Esophagus muscularis mucosa (tissue), 4 donors: ENCODE data around the gene TNRC6A.
"Not testable (repeated sequence)": the region's sequence is repeated elsewhere in the genome, so short reads cannot be mapped to it uniquely, and the experiment has no call there.

Experiments used
- EP300 ChIP-seq: sonication (generic); formaldehyde crosslinking; IDR thresholded peaks from one replicate; pipeline ENCODE4 v1.6.1; 2017; ENCODE audit warnings: antibody characterized with exemption
- POLR2A ChIP-seq: fragments of 450-650 bp; IDR thresholded peaks from one replicate; pipeline ENCODE4 v1.6.1; 2017; ENCODE audit warnings: antibody characterized with exemption, moderate library complexity, mild to moderate bottlenecking, low read depth
- TF ChIP-seq, protein P1 (sequence below), 3 experiments: fragments of 200-600 bp in 2 of 3; fragments of 450-650 bp in 1 of 3; sonication (generic) in 2 of 3; IDR thresholded peaks; one replicate each; pipeline ENCODE4 v1.5.1; 2017 to 2019; ENCODE audit warnings: antibody characterized with exemption in 3 of 3, mild to moderate bottlenecking in 2 of 3, moderate library complexity in 1 of 3

DNA sequence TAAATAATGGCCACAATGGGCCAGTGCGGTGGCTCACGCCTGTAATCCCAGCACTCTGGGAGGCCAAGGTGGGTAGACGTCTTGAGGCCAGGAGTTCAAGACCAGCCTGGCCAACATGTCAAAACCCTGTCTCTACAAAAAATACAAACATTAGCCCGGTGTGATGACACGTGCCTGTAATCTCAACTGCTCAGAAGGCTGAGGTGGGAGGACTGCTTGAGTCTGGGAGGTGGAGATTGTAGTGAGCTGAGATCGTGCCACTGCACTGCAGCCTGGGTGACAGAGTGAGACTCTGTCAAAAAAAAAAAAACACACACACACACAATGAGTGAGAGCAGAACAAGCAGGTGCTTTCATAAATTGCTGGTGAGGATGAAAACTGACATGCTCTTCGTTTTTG, 21.7 kb upstream of the TNRC6A start:
- TF ChIP-seq, protein P1, sequence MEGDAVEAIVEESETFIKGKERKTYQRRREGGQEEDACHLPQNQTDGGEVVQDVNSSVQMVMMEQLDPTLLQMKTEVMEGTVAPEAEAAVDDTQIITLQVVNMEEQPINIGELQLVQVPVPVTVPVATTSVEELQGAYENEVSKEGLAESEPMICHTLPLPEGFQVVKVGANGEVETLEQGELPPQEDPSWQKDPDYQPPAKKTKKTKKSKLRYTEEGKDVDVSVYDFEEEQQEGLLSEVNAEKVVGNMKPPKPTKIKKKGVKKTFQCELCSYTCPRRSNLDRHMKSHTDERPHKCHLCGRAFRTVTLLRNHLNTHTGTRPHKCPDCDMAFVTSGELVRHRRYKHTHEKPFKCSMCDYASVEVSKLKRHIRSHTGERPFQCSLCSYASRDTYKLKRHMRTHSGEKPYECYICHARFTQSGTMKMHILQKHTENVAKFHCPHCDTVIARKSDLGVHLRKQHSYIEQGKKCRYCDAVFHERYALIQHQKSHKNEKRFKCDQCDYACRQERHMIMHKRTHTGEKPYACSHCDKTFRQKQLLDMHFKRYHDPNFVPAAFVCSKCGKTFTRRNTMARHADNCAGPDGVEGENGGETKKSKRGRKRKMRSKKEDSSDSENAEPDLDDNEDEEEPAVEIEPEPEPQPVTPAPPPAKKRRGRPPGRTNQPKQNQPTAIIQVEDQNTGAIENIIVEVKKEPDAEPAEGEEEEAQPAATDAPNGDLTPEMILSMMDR (IDR thresholded peaks at IDR 0.05): not testable (repeated sequence)
- not testable (repeated sequence) for TF ChIP-seq POLR2A, EP300
